ENCODE data around the gene CCM2. TPM values are rescaled to one million over a fixed set of nuclear protein-coding genes. Genes with fewer than 3 reads are reported as not detected.

The CCM2 gene
- total and polyA plus RNA-seq, 2 experiments from 2014 or later, result 24.9 to 40.1 TPM

- peaks cover 12% of the 10 kb centered on the region for H3K27me3 Mint-ChIP-seq (ENCODE audit: insufficient read depth, low read depth, poor library complexity)
- TF ChIP-seq ZNF114 (CRISPR knock-in tag; IDR thresholded peaks at IDR 0.05) (no peak), EZH2 (IDR thresholded peaks at IDR 0.05; ENCODE audit: low read depth, unreplicated experiment) (no peak), ZNF331 (CRISPR knock-in tag; IDR thresholded peaks at IDR 0.05; ENCODE audit: low read depth) (no peak), STAT1 (IDR thresholded peaks at IDR 0.05; ENCODE audit: unreplicated experiment) (no peak), POLR2AphosphoS5 (IDR thresholded peaks at IDR 0.05; ENCODE audit: low read depth) (no peak), JUNB (IDR thresholded peaks at IDR 0.05; ENCODE audit: unreplicated experiment) (no peak), NANOG (IDR thresholded peaks at IDR 0.05; ENCODE audit: borderline replicate concordance) (no peak), ZNF462 (CRISPR knock-in tag; IDR thresholded peaks at IDR 0.05) (no peak), EZH2phosphoT487 (IDR thresholded peaks at IDR 0.05; ENCODE audit: unreplicated experiment) (no peak)
- H3K9me3 Mint-ChIP-seq, result no peaks in the 10 kb centered on the region
- Histone ChIP-seq H4K20me1 (replicated peaks; ENCODE audit: insufficient read depth) (no peaks in the 10 kb centered on the region; the same call in 1 of the 2 replicates), H3K27me3 (ENCODE audit: insufficient read depth) (no peaks in the 10 kb centered on the region), H3K4me1 (ENCODE audit: insufficient read depth) (no peaks in the 10 kb centered on the region), H3K79me2 (replicated peaks; ENCODE audit: insufficient read depth) (no peaks in the 10 kb centered on the region), H3K9me2 (ENCODE audit: insufficient read depth) (no peaks in the 10 kb centered on the region), H3K4me3 (no peak overlapping the region), H2AFZ (no peak overlapping the region), H3K36me3 (ENCODE audit: insufficient read depth) (0 out of 2 replicates have a peak, but pooled peaks cover 6% of the 10 kb centered on the region), H3K27ac (ENCODE audit: low read depth) (no peak overlapping the region), H3K4me2 (no peak overlapping the region), H3F3A (replicated peaks; ENCODE audit: low read depth) (peaks cover 13% of the 10 kb centered on the region)
- DNase-seq (ENCODE audit: low spot score) (no peak), ATAC-seq (no peak)
- H3K36me3 Mint-ChIP-seq (ENCODE audit: low read depth), result peaks cover 22% of the 10 kb centered on the region
- H3K4me3 Mint-ChIP-seq, result no peak overlapping the region
- H3K27ac Mint-ChIP-seq, result no peak overlapping the region
- H3K4me1 Mint-ChIP-seq, result no peaks in the 10 kb centered on the region; the same call in 2 of the 3 replicates
Observed at GRCh38 chr7:44977304-44977958, 22.6 kb upstream of the CCM2 start.

All from GM23338 (cell line).